Measurements from ENCODE around the gene KCND3. TPM values are rescaled to one million over a fixed set of nuclear protein-coding genes. Genes with fewer than 3 reads are reported as not detected.

The KCND3 gene
- total RNA-seq, 1 donor from 2014 or later, result 0.06 TPM

- H3K4me2 ChIP-seq, result no peak overlapping the region
- no peaks in the 10 kb centered on the region for H3K36me3 ChIP-seq
- no peaks in the 10 kb centered on the region for H3K79me2 ChIP-seq (ENCODE audit: low read depth)
- no peak overlapping the region for H3K4me3 ChIP-seq
- no peak overlapping the region for H3K9ac ChIP-seq
- H3K4me3 Mint-ChIP-seq, result no peak overlapping the region
- peaks cover 6% of the 10 kb centered on the region for H3K4me1 Mint-ChIP-seq
- DNase-seq (ENCODE audit: low spot score), result no peak
- no peaks in the 10 kb centered on the region for H3K36me3 Mint-ChIP-seq
- no peak overlapping the region for H2AFZ ChIP-seq (replicated peaks)
- H3K9me3 ChIP-seq (ENCODE audit: low read depth), result no peaks in the 10 kb centered on the region
- no peak overlapping the region for H3K27ac ChIP-seq
- no peaks in the 10 kb centered on the region for H4K20me1 ChIP-seq (ENCODE audit: low read depth)
- no peaks in the 10 kb centered on the region for H3F3A ChIP-seq (ENCODE audit: low read depth)
- H3K4me1 ChIP-seq, result no peaks in the 10 kb centered on the region
- no peaks in the 10 kb centered on the region for H3K27me3 ChIP-seq
- TF ChIP-seq CTCF (IDR thresholded peaks at IDR 0.05) (no peak), EZH2phosphoT487 (IDR thresholded peaks at IDR 0.05) (no peak), EZH2 (IDR thresholded peaks at IDR 0.05) (no peak)
- H3K27ac Mint-ChIP-seq, result no peak overlapping the region
- H3K27me3 Mint-ChIP-seq (ENCODE audit: insufficient read depth, low read depth), result no peaks in the 10 kb centered on the region
- H3K9me3 Mint-ChIP-seq, result no peaks in the 10 kb centered on the region
Measured at GRCh38 chr1:112007169-112007568, 17.7 kb upstream of the KCND3 start.

GRCh38 chr1:112006416-112007025 lies 17.1 kb upstream of the KCND3 start:
- H3K9ac ChIP-seq, result no peak overlapping the region
- H4K20me1 ChIP-seq (ENCODE audit: low read depth), result no peaks in the 10 kb centered on the region
- no peaks in the 10 kb centered on the region for H3K9me3 ChIP-seq (ENCODE audit: low read depth)
- H3K4me2 ChIP-seq, result no peak overlapping the region
- no peaks in the 10 kb centered on the region for H3F3A ChIP-seq (ENCODE audit: low read depth)
- H3K4me1 ChIP-seq, result no peaks in the 10 kb centered on the region
- Mint-ChIP-seq H3K9me3 (no peaks in the 10 kb centered on the region), H3K4me3 (no peak overlapping the region), H3K27me3 (ENCODE audit: insufficient read depth, low read depth) (no peaks in the 10 kb centered on the region), H3K27ac (no peak overlapping the region), H3K4me1 (peaks cover 6% of the 10 kb centered on the region), H3K36me3 (no peaks in the 10 kb centered on the region)
- no peaks in the 10 kb centered on the region for H3K79me2 ChIP-seq (ENCODE audit: low read depth)
- DNase-seq (ENCODE audit: low spot score), result no peak
- no peaks in the 10 kb centered on the region for H3K27me3 ChIP-seq
- H3K27ac ChIP-seq, result no peak overlapping the region
- H3K4me3 ChIP-seq, result no peak overlapping the region
- H3K36me3 ChIP-seq, result no peaks in the 10 kb centered on the region
- TF ChIP-seq EZH2phosphoT487 (IDR thresholded peaks at IDR 0.05), result no peak
- no peak for TF ChIP-seq CTCF (IDR thresholded peaks at IDR 0.05)
- no peak for TF ChIP-seq EZH2 (IDR thresholded peaks at IDR 0.05)
- H2AFZ ChIP-seq (replicated peaks), result no peak overlapping the region

GRCh38 chr1:112004076-112004475 lies 14.6 kb upstream of the KCND3 start:
- H4K20me1 ChIP-seq (ENCODE audit: low read depth), result no peaks in the 10 kb centered on the region
- DNase-seq (ENCODE audit: low spot score), result no peak
- no peaks in the 10 kb centered on the region for H3K79me2 ChIP-seq (ENCODE audit: low read depth)
- Mint-ChIP-seq H3K9me3 (no peaks in the 10 kb centered on the region), H3K4me1 (peaks cover 6% of the 10 kb centered on the region), H3K36me3 (no peaks in the 10 kb centered on the region), H3K4me3 (no peak overlapping the region), H3K27ac (no peak overlapping the region), H3K27me3 (ENCODE audit: insufficient read depth, low read depth) (no peaks in the 10 kb centered on the region)
- no peaks in the 10 kb centered on the region for H3F3A ChIP-seq (ENCODE audit: low read depth)
- H3K9ac ChIP-seq, result no peak overlapping the region
- no peak overlapping the region for H3K4me3 ChIP-seq
- no peak overlapping the region for H3K27ac ChIP-seq
- no peak overlapping the region for H3K4me2 ChIP-seq
- no peak overlapping the region for H2AFZ ChIP-seq (replicated peaks)
- no peaks in the 10 kb centered on the region for H3K9me3 ChIP-seq (ENCODE audit: low read depth)
- H3K36me3 ChIP-seq, result no peaks in the 10 kb centered on the region
- no peaks in the 10 kb centered on the region for H3K27me3 ChIP-seq
- TF ChIP-seq EZH2 (IDR thresholded peaks at IDR 0.05) (no peak), CTCF (IDR thresholded peaks at IDR 0.05) (no peak), EZH2phosphoT487 (IDR thresholded peaks at IDR 0.05) (no peak)
- H3K4me1 ChIP-seq, result no peaks in the 10 kb centered on the region

All from neural progenitor cell (in vitro differentiated cells).